HG03039 (cell line): Measurements from ENCODE around the gene NELL1.
A peak's percentile ranks its signal among the peaks of the same experiment; 100 is the strongest.

Source experiments
- ATAC-seq: cut with Tn5 transposase; IDR thresholded peaks from one replicate; pipeline ENCODE4 v1.9.1; 2021; ENCODE audit warnings: mild to moderate bottlenecking, moderate library complexity; ENCODE audit not compliant: unreplicated experiment

NELL1 gene

GRCh38 chr11:21470521-21470920 is 801.1 kb downstream of the NELL1 start:
- ATAC-seq = no peak

GRCh38 chr11:21472261-21472660 is 802.9 kb downstream of the NELL1 start:
- no peak for ATAC-seq

GRCh38 chr11:21474529-21474928 is 805.1 kb downstream of the NELL1 start:
- ATAC-seq = no peak

- no peak for ATAC-seq
Observed at GRCh38 chr11:21475276-21475675, 805.9 kb downstream of the NELL1 start.

GRCh38 chr11:21476588-21476987 is 807.2 kb downstream of the NELL1 start:
- ATAC-seq = no peak

GRCh38 chr11:21480240-21480639 is 810.9 kb downstream of the NELL1 start:
- ATAC-seq = no peak

- no peak for ATAC-seq
Observed at GRCh38 chr11:21481255-21481654, 811.9 kb downstream of the NELL1 start.

- no peak for ATAC-seq
Observed at GRCh38 chr11:21484039-21484438, 814.7 kb downstream of the NELL1 start.

GRCh38 chr11:21485006-21485405 is 815.6 kb downstream of the NELL1 start:
- no peak for ATAC-seq

- ATAC-seq = no peak
Observed at GRCh38 chr11:21485426-21485825, 816.0 kb downstream of the NELL1 start.

GRCh38 chr11:21489416-21490115 is 820.2 kb downstream of the NELL1 start:
- no peak for ATAC-seq

- no peak for ATAC-seq
Observed at GRCh38 chr11:21492931-21493330, 823.5 kb downstream of the NELL1 start.

GRCh38 chr11:21494946-21495345 is 825.6 kb downstream of the NELL1 start:
- ATAC-seq = no peak

- no peak for ATAC-seq
Observed at GRCh38 chr11:21495879-21496278, 826.5 kb downstream of the NELL1 start.

GRCh38 chr11:21501245-21501644 is 831.9 kb downstream of the NELL1 start:
- no peak for ATAC-seq

GRCh38 chr11:21505070-21505469 is 835.7 kb downstream of the NELL1 start:
- ATAC-seq = no peak

- ATAC-seq = peak; percentile 76
Observed at GRCh38 chr11:21511835-21512440, 842.6 kb downstream of the NELL1 start.

GRCh38 chr11:21514316-21514715 is 844.9 kb downstream of the NELL1 start:
- ATAC-seq = no peak

GRCh38 chr11:21520244-21520643 is 850.9 kb downstream of the NELL1 start:
- ATAC-seq = no peak

- no peak for ATAC-seq
Observed at GRCh38 chr11:21529187-21529586, 859.8 kb downstream of the NELL1 start.

- no peak for ATAC-seq
Observed at GRCh38 chr11:21534288-21534687, 864.9 kb downstream of the NELL1 start.

GRCh38 chr11:21537980-21538379 is 868.6 kb downstream of the NELL1 start:
- ATAC-seq = no peak
